KBM-7 (cell line): ENCODE results near the gene SAE1.

ENCODE experiments used
- DNase-seq: peaks from one replicate; pipeline ENCODE4 v3.0.0-alpha.2; 2015
- in situ Hi-C: fragments of 300-500 bp; cut with MboI; formaldehyde crosslinking; loops from 2 replicates; pipeline ENCODE4 v1.14.3; 2020; ENCODE audit warnings: low sequenced_read_pairs, low pct_unique_long_range_greater_than_20kb, mixed read lengths

SAE1 gene

GRCh38 chr19:47152632-47153031 lies 22.0 kb downstream of the SAE1 start:
- no peak for DNase-seq
- in situ Hi-C loops: no loop called here

GRCh38 chr19:47153266-47153665 lies 22.6 kb downstream of the SAE1 start:
- in situ Hi-C loops: no loop called here
- no peak for DNase-seq

GRCh38 chr19:47155148-47155547 lies 24.5 kb downstream of the SAE1 start:
- in situ Hi-C loops: no loop called here
- no peak for DNase-seq

- DNase-seq: peak; percentile 80
- in situ Hi-C loops: no loop called here
These were observed 26.3 kb downstream of the SAE1 start for GRCh38 chr19:47156861-47157430.

- DNase-seq: peak; percentile 79
- in situ Hi-C loops: no loop called here
These were observed 27.0 kb downstream of the SAE1 start for GRCh38 chr19:47157431-47158321.

- no peak for DNase-seq
- in situ Hi-C loops: no loop called here
These were observed 27.7 kb downstream of the SAE1 start for GRCh38 chr19:47158367-47158791.

- in situ Hi-C loops: no loop called here
- DNase-seq: no peak
These were observed 28.4 kb downstream of the SAE1 start for GRCh38 chr19:47158879-47159503.

GRCh38 chr19:47161876-47162489 lies 31.3 kb downstream of the SAE1 start:
- in situ Hi-C loops: no loop called here
- no peak for DNase-seq

GRCh38 chr19:47168065-47168464 lies 37.4 kb downstream of the SAE1 start:
- in situ Hi-C loops: no loop called here
- no peak for DNase-seq

GRCh38 chr19:47172666-47173455 lies 42.2 kb downstream of the SAE1 start:
- in situ Hi-C loops: no loop called here
- DNase-seq: no peak

- in situ Hi-C loops: no loop called here
These were observed 45.5 kb downstream of the SAE1 start for GRCh38 chr19:47176071-47176626.

GRCh38 chr19:47176627-47177090 lies 46.0 kb downstream of the SAE1 start:
- no peak for DNase-seq
- in situ Hi-C loops: no loop called here

More at GRCh38 chr19:47176071-47176626, 45.5 kb downstream of the SAE1 start:
- DNase-seq: no peak

GRCh38 chr19:47179653-47180310 lies 49.1 kb downstream of the SAE1 start:
- in situ Hi-C loops: no loop called here
- DNase-seq: no peak

- DNase-seq: no peak
- in situ Hi-C loops: no loop called here
These were observed 53.0 kb downstream of the SAE1 start for GRCh38 chr19:47183601-47184000.

- DNase-seq: no peak
- in situ Hi-C loops: no loop called here
These were observed 56.1 kb downstream of the SAE1 start for GRCh38 chr19:47186446-47187334.

- in situ Hi-C loops: no loop called here
- no peak for DNase-seq
These were observed 56.7 kb downstream of the SAE1 start for GRCh38 chr19:47187335-47187655.

GRCh38 chr19:47187797-47188196 lies 57.2 kb downstream of the SAE1 start:
- DNase-seq: no peak
- in situ Hi-C loops: no loop called here
